ENCODE measurements around the gene CYP26B1.

Gene CYP26B1

DNA sequence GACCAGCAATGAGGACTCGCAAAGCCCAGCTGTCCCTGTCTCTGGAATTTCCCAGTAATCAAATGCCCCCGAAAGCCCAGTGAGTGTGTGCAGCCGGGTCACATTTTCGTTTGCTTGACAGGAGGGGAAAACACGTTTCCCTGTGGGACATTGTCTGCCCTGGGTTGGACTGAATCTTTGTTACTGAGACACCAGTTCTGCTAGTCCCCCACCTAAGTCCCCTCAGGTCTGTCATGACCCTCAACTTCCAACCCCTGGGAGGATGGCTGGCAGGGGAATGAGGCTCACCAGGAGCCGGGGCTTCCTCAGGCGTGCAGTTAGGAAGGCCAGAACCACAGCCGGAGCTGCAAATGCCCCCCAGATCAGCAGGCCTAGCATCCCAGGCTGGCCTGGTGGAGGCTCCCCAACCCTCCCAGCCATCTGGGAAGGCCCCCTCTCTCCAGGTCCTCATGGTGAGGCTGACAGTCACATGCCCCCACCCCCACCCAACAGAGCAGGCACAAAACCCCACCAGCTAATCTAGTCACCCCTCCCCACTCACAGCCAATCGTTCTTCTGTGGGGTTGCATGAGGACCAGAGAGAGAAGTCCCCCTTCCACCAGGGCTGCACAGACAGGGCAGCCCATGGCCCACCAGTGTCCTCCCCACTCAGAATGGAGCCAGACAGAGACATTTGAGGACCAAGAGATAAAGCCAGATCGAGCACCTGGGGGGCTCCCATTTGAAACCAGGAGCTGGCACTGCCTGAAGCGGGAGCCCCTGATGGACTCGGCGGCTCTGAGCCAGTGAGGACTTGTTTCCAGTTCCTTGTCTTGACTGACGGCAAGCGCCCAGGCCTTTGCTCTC lies 33.6 kb downstream of the CYP26B1 start:
- in situ Hi-C loops (cut with MboI; ENCODE audit: low sequenced_read_pairs) = no loop called here

DNA sequence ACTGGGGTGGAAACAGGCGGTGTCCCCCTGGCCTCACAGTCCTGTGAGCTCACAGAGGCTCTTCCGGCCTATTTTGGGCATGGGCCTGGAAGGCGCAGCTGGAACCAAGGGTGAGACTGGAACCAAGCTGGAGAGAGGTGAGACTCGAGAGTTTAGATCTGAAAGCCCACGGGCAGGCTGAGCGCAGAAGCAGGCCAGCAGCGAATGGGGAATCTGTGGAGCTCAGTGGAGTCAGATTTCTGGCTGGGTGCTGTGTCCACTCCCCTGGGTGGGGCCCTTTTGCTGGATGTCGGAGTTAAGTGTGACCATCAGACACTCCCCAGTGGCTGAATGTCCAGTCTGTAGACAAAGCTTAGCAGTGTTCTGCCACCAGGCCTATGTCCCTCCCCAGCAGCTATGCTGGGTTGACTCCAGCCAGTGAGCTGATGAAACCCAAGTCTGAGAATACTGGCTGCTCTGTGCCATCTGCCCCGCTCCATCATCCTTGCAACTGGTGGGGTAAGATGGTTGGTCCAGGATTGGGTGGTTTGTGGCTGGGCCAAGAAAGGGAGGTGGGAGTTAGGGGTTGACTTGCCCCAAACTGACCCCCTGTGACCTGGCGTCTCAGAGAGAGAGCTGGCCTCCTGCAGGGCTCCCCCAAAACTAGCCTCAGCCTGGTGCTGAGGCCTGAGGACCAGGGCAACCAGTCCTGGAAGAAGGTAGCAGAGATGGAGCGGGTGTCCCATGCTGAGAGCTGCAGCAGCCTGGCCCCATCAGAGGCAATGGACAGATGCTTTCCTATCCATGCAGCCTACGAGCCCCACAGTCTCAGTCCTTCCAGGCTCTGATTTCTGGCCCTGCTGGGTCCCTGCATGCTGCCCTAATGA lies 34.4 kb downstream of the CYP26B1 start:
- in situ Hi-C loops (cut with MboI; ENCODE audit: low sequenced_read_pairs) = no loop called here

DNA sequence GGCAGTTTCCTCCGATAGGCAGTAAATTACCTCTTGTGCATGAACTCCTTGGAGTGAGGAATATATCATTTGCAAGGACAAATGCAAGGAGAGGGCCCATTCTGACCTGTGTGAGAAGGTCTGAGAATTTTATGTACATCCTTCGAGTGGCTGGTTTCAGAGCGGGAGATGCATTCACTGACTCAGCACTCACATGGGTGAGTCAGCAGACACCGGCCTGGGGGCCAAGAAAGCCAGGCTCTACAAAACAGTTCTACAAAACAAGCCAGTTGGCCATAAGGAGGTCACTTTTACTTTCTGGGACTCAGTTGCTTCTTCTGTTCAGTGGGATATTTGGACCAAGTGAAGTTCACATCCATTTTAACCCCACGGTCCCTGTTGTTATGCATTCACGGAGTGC lies 35.3 kb downstream of the CYP26B1 start:
- in situ Hi-C loops (cut with MboI; ENCODE audit: low sequenced_read_pairs) = no loop called here

DNA sequence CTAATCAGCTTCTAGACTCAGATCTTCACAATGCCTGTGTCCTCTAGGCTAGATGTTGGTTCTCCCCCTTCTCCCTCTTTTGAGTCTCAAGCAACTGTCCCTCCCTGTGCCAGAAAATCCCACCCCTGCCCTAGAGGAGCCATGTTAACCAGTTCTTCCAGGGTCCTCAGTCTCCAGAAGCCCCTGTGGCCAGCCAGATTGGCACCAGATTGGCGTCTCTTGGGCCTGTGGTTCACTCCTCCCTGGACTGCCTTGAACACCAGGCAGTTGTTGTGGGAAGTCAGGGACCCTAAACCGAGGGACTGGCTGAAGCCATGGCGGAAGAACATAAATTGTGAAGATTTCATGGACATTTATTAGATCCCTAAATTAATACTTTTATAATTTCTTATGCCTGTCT lies 36.6 kb downstream of the CYP26B1 start:
- in situ Hi-C loops (cut with MboI; ENCODE audit: low sequenced_read_pairs) = no loop called here

DNA sequence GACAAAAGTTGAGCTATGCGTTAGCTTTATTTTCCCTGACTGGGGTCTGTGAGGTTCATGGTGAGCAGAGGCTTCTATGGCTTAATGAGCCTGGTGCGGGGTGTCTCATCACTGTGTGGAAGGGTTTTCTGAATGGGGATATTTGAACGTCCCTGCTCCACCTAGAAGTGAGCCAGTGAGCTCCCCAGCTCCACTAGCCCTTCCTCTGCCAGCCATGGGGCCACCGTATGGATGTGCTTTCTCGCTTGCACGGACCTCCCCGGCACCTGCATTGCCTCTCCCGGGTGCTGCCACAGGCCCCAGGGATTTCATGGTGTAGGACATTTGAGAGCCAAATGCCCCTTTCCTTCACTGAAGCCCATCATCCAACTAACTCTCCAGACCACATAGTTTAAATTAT lies 37.8 kb downstream of the CYP26B1 start:
- in situ Hi-C loops (cut with MboI; ENCODE audit: low sequenced_read_pairs) = no loop called here

DNA sequence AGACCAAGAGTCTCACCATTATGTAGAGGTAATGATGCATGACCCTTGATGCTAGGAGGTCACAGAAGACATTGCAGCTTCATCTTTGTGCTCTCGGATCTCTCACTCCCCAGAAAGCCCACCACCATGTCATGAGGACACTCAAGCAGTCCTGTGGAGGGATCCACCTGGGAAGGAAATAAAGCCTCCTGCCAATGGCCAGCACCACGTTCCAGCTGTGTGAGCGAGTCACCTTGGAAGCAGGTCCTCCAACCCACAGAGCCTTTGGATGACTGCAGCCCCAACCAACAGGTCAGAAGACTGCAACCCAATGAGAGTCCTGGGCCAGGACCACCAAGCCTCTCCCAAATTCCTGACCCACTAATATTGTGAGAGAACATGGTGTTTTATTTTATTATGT lies 38.4 kb downstream of the CYP26B1 start:
- in situ Hi-C loops (cut with MboI; ENCODE audit: low sequenced_read_pairs) = no loop called here

DNA sequence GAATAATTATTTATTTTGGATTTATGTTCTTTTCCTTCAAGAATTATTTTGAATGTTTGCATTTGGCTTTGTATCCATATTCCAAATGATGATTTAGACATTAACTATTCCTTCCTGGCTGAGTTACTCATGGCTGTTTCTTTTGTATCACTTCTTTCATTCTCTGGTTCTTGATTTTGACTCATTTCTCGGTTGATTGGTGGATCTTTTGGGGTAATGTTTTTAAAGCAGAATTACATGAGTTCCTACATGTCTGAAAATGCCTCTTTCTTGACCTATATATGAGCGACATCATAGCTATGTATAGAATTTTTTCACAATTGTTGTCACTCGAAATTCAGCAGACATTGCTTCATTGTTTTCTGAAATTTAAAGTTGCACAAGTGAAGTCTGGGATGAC lies 39.5 kb downstream of the CYP26B1 start:
- in situ Hi-C loops (cut with MboI; ENCODE audit: low sequenced_read_pairs) = no loop called here

DNA sequence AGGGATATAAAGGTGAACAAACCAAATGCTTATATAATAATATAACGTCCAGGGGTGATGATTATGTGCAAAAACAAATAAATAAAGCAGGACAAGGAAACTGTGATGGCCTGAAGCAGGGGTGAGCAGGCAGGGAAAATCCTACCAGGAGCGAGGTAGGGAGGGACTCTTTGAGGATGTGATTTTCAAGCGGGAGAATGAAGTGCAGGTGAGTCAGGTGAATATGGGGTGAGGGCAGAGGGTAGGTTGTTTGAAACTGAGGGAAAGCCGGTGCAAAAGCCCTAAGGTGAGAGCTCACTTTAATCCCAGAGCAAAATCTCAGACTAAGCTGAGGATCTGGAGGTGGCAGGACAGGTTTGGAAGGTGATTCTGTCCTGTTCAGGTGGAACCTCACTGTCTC lies 40.7 kb downstream of the CYP26B1 start:
- in situ Hi-C loops (cut with MboI; ENCODE audit: low sequenced_read_pairs) = no loop called here

DNA sequence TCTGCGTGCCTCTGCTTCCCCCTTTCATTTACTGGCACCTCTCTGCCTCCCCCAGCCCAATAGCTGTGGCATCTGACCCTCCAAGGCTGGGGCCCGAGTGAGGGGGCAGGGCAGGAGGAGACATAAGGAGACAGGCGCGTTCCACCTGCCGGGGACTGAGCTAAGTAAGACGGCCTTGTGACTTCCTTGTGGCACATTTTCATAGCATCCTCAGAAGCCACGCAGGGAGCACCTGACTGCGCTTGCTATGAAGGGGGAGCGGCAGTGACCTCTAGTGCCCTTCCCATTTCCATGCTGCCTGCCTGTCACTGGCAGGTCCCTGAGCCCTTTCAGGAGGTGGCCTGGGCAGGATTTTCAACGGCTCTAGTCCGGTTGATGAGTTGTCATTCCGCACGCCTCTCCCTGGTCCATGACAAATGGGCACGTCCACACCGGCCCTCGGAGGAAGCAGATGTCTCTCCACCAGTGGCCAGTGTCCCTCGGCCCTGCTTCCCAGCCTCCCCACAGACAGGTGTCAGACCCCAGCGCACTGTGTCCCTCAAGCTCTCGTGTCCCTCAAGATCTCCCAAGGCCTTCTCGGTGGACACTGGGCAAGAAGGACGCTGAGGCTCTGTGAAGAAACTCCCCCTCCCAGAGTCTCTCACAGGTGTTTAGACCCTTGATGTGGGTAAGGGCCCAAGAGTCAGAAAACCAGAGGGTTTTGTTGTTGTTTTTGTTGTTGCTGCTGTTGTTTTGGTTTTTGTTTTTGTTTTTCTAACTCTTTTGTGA lies 42.7 kb downstream of the CYP26B1 start:
- in situ Hi-C loops (cut with MboI; ENCODE audit: low sequenced_read_pairs) = no loop called here

DNA sequence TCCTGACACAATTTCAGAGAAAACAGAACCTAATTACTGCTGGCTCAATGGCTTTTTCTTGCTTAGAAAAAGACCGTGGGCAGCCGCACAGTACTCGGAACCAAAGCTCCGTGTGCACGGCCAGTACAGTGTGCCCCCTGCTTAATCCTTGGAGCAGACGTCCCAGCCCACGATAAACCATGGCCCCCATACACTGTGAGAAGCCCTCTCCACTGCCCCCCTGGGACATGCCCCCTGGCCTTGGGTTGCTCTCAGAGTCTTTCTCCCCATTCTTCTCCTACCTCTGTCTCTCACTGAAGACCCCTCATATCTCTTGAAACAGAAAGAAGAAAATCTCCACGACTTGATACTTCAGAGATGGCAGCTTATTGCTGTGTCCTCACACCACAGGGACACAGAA lies 44.0 kb downstream of the CYP26B1 start:
- in situ Hi-C loops (cut with MboI; ENCODE audit: low sequenced_read_pairs) = no loop called here

DNA sequence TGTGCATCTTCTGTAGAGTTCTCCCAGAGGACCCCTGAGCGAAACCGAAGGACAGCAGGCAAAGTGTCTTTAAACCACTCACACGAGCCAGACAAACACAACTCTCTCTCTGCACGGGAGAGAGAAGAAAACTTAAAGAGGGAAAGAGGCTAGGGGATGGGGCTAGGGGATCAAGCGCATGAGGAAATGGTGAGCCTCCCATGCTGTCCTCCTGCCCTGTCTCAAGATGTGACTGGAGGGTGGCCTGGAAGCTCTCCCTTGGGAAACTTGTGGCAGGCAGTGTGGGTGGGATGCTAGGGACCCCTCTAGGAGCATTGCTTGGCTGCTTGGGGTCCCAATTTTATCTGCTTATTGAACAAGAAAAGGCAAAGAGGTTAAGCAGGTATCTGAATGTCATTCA lies 44.5 kb downstream of the CYP26B1 start:
- in situ Hi-C loops (cut with MboI; ENCODE audit: low sequenced_read_pairs) = no loop called here

DNA sequence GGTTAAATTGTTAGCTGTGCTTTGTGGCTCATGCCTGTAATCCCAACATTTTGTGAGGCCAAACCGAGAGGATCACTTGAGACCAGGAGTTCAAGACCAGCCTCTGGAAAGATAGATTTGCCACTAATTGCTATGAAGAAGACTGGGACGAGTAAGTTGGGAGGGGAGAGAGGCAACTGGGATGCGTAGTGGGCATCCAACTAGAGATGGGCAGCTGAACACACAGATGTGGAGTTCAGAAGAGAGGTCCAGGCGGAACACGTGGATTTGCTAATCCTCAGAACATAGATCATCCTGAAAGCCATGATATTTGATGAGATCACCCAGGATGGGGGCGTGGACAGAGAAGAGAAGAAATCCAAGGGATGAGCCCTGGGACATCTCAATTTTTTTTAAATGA lies 48.7 kb downstream of the CYP26B1 start:
- in situ Hi-C loops (cut with MboI; ENCODE audit: low sequenced_read_pairs) = no loop called here

DNA sequence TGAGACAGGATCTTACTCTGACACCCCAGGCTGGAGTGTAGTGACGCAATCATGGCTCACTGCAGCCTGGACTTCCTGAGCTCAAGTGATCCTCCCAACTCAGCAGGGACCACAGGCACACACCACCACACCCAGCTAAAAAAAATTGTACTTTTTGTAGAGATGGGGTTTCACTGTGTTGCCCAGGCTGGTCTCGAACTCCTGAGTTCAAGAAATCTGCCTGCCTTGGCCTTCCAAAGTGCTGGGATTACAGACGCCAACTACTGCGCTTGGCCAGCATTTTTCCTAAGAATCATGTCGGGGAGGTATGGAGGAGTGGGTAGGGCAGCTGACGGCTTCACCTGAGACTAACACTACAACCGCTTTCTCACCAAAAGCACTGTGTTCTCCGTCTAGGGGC lies 50.4 kb downstream of the CYP26B1 start:
- in situ Hi-C loops (cut with MboI; ENCODE audit: low sequenced_read_pairs) = no loop called here

DNA sequence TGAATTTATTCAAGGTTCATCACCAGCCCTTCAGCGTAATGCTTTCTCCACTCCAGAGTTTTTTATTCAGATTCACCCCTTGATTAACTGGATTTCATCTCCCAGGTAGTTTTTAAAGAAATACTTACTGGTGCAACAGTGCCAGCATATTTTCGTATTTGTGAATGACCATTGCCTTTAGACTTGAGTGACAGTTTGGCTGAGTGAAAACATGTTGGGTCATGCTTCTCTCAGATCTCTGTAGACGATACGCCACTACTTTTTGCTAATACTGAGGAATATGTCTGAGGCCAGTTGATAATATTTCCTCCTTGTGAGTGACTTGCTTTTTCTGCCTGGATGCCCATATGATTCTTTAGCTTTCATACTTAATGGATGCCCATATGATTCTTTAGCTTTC lies 51.5 kb downstream of the CYP26B1 start:
- in situ Hi-C loops (cut with MboI; ENCODE audit: low sequenced_read_pairs) = no loop called here

DNA sequence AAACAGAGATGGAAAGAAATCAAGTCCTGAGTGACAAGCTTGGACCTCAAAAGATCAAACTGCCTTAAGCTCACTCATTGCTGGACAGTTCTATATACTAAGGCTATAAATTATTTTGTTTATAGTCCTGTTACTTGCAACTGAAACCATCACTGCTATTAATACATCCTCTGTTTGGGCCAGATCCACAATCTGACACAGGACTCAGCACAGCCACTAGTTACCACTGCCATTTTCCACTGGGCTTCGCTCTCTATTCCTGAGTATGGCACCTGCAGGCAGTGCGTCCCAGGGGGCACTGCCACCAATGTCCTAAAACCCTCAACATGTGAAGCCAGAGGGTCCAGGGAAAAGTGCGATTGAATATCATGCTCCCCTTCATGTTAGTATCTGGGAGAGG lies 52.3 kb downstream of the CYP26B1 start:
- in situ Hi-C loops (cut with MboI; ENCODE audit: low sequenced_read_pairs) = no loop called here

DNA sequence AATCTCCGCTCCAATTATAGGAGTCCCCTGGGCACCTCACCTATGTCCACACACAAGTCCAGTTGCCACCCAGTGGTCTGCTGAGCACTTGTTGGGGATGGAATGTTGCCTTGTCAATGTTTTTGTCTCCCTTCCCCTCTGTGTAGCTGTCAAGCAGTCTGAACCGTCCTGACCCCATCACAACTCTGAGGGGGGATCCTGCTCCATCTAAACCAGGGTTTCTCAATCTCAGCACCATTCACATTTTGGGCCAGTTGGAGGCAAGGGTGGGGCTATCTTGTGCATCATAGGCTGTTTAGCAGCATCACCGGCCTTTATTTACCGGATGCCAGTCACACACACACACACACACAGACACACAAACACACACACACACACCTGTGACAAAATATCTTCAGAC lies 53.0 kb downstream of the CYP26B1 start:
- in situ Hi-C loops (cut with MboI; ENCODE audit: low sequenced_read_pairs) = no loop called here

DNA sequence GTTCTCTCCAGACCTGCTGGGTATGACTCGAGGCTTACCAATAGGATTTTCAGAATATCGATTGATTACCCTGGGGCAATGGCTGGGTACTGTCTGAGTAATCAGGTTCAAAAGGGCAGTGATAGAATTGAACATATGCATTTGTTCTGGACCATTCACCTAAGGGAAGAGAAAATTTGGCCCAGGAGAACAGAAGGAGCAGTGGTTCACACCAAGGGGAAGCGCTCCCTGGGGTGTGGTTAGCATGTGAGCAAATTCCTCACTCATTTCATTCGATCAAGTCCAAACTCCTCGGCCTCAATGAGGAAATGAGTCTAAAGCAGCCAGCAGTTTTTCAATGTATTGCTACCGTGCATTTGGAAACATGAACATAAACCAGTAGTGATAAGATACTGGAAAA lies 55.6 kb downstream of the CYP26B1 start:
- in situ Hi-C loops (cut with MboI; ENCODE audit: low sequenced_read_pairs) = no loop called here

DNA sequence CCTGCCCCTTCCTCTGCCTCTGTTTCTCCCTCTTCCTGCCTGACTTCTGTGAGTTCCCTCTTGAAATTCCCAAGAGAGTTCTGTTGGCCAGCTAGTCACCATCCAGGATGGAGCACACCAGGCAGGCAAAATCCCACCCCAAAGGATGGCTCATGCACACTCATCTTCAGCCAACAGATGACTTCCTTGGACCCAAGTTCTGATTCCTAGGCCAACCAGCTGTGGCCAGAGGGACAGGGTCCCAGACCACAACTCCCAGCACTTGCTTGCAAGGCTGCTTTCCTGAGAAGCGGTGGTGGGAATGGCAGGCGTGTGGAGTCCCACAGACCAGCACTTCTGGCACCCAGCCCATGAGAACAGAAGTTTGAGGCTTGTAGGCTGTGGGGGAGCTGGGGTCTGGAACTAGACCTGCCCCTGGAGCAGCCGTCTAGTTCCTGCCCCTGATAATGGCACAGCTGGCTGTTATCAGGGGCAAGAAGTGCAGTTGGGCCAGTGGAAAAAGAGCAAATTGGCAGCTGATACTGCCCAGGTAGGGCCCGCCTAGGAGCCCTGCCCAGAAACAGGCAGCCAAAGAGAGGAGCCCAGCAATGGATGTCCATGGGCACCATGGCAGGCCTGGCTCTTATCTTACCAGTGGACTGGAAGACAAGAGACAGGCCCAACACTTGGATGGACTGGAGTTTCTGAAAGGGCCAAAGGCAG lies 56.7 kb downstream of the CYP26B1 start:
- in situ Hi-C loops (cut with MboI; ENCODE audit: low sequenced_read_pairs) = no loop called here

DNA sequence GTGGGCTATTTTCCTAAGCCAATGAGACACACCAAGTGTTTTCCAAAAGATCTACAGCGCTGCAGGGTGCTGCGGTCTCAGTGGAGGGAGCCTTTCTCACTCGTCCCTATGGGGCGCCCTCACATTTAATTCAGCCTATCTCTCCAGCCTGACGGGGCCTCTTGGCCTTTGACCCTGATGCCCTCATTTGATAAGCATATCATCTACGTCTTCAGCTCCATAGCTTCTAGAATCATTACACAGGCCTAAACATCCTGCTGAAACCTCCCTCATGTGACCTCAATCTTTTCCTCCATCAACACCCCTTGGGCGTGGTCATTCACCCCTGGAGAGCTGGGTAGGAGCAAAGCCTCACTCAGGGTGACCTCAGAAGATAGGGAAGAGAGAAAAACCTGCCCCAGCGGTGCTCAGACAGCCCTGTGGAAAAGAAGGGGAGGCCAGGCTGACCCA lies 57.4 kb downstream of the CYP26B1 start:
- in situ Hi-C loops (cut with MboI; ENCODE audit: low sequenced_read_pairs) = no loop called here

DNA sequence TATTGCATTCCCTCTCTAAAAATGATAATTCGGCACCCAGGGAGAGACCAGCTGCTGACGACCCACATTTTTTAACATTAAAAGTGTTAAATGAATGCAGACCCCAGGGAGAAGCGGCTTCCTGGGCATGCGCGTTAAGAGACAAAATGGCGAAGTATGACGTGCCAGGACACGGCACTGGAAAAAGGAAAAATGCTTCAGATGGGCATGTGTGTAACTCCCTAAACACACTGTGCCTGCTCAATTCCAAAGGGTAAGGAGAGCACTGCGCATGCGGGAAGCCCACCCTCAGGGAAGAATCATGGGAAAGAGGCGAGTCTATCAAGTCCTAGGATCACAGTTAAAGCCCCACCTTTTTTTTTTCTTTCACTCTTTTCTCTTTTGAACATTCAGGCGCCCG lies 58.1 kb downstream of the CYP26B1 start:
- in situ Hi-C loops (cut with MboI; ENCODE audit: low sequenced_read_pairs) = no loop called here

DNA sequence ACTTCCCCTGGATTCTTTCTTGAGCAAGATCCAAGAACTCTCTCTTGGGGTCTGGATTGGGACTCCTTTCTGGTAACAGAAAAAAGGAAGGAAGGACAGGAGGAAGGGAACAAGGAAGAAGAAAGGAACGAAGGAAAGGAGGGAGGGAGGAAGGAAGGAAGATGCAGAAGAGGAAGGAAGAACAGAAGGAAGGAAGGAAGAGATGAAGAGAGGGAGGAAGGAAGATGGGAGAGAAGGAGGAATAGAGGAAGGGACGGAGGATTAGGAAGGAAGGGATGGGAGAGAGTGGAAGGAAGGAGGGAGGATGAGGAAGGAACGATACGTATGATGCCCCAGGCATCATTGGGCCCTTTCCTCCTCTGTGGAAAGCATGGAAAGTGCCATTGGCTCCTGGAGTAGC lies 58.6 kb downstream of the CYP26B1 start:
- in situ Hi-C loops (cut with MboI; ENCODE audit: low sequenced_read_pairs) = no loop called here

Measured in hTERT RPE-1 (cell line).